ENCODE data around the gene C13orf46.

Gene C13orf46

GRCh38 chr13:113919761-113920559 lies 53.9 kb downstream of the C13orf46 start:
- Histone ChIP-seq H3K27me3 (ENCODE audit: insufficient read depth, poor library complexity, severe bottlenecking) (peaks cover 3% of the 10 kb centered on the region), H3K27ac (replicated peaks) (no peak overlapping the region), H3K4me3 (replicated peaks; ENCODE audit: insufficient read depth, low read length) (no peak overlapping the region)
- DNase-seq (ENCODE audit: low read depth in 1 of 2, low spot score in 1 of 2), result no peak
- TF ChIP-seq, protein P1, sequence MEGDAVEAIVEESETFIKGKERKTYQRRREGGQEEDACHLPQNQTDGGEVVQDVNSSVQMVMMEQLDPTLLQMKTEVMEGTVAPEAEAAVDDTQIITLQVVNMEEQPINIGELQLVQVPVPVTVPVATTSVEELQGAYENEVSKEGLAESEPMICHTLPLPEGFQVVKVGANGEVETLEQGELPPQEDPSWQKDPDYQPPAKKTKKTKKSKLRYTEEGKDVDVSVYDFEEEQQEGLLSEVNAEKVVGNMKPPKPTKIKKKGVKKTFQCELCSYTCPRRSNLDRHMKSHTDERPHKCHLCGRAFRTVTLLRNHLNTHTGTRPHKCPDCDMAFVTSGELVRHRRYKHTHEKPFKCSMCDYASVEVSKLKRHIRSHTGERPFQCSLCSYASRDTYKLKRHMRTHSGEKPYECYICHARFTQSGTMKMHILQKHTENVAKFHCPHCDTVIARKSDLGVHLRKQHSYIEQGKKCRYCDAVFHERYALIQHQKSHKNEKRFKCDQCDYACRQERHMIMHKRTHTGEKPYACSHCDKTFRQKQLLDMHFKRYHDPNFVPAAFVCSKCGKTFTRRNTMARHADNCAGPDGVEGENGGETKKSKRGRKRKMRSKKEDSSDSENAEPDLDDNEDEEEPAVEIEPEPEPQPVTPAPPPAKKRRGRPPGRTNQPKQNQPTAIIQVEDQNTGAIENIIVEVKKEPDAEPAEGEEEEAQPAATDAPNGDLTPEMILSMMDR (IDR thresholded peaks at IDR 0.05; ENCODE audit: insufficient read depth, low read length), result no peak
- TF ChIP-seq POLR2AphosphoS5 (IDR thresholded peaks at IDR 0.05; ENCODE audit: low read depth) (no peak), SPI1 (IDR thresholded peaks at IDR 0.05; ENCODE audit: borderline replicate concordance, low read depth) (no peak), GABPA (IDR thresholded peaks at IDR 0.05; ENCODE audit: low read depth) (no peak), REST (IDR thresholded peaks at IDR 0.05; ENCODE audit: insufficient replicate concordance, low read depth) (no peak)

DNA sequence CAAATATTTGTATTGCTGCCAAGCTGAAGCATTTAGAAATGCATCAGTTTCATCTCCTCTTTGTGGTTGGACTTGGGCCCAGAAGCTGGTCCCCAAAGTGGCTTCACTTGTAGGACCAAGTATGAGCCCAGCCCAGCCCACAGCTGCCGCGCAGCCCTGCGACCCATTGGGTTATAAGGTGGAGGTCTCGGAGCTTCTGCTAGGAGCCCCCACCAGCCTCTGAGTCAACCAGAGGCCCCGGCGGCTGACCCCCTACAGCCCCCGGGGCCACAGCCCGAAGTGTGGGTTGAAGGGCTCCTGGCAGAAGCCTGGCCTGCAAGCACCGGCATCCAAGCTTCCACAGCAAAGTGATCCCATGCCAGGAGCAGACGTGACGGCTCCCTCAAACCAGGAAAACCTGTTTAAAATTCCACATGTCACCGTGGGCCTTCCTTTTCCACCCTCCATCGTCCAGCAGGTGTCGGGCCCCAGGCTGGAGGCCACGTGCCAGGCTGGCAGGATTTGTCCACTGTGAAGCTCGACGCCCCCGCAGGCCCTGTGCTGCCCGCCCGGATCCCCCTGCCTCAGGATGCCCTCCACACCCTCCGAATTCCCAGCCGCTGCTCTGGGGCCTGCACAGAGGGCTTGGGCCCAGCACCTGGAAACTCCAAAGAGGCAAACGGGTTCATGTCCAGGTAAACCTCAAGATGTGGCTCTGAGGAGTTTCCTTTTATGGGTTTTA lies 54.7 kb downstream of the C13orf46 start:
- Histone ChIP-seq H3K27ac (replicated peaks) (no peak overlapping the region), H3K27me3 (ENCODE audit: insufficient read depth, poor library complexity, severe bottlenecking) (peaks cover 3% of the 10 kb centered on the region), H3K4me3 (replicated peaks; ENCODE audit: insufficient read depth, low read length) (no peak overlapping the region)
- no peak for TF ChIP-seq POLR2AphosphoS5 (IDR thresholded peaks at IDR 0.05; ENCODE audit: low read depth)
- TF ChIP-seq SPI1 (IDR thresholded peaks at IDR 0.05; ENCODE audit: borderline replicate concordance, low read depth), result no peak
- TF ChIP-seq GABPA (IDR thresholded peaks at IDR 0.05; ENCODE audit: low read depth), result no peak
- TF ChIP-seq REST (IDR thresholded peaks at IDR 0.05; ENCODE audit: insufficient replicate concordance, low read depth), result no peak
- TF ChIP-seq, protein P1 (IDR thresholded peaks at IDR 0.05; ENCODE audit: insufficient read depth, low read length), result no peak
- no peak for DNase-seq (ENCODE audit: low read depth in 1 of 2, low spot score in 1 of 2)

DNA sequence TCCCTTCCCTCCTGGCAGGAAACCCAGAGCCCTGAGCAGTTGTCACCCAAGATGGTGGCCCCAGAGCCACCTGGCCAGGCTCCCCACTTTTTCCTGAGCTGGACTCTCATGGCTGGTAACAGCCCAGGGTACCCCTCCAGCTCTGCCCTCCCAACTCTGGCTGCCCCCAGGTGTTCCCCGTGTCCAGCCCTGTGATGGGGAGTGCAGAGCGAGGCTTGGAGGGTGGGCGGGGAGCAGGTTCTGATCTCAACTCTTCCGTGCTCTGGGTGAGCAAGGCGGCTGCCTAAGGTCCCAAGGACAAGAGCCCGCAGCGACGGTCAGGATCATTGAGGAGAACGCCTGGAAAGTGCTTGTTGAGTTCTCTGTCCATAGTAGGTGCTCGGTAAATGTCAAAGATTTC lies 55.3 kb downstream of the C13orf46 start:
- no peak overlapping the region for H3K4me3 ChIP-seq (replicated peaks; ENCODE audit: insufficient read depth, low read length)
- H3K27me3 ChIP-seq (ENCODE audit: insufficient read depth, poor library complexity, severe bottlenecking), result no peaks in the 10 kb centered on the region
- TF ChIP-seq SPI1 (IDR thresholded peaks at IDR 0.05; ENCODE audit: borderline replicate concordance, low read depth), result no peak
- TF ChIP-seq, protein P1 (IDR thresholded peaks at IDR 0.05; ENCODE audit: insufficient read depth, low read length), result no peak
- no peak for TF ChIP-seq REST (IDR thresholded peaks at IDR 0.05; ENCODE audit: insufficient replicate concordance, low read depth)
- TF ChIP-seq POLR2AphosphoS5 (IDR thresholded peaks at IDR 0.05; ENCODE audit: low read depth), result no peak
- no peak for TF ChIP-seq GABPA (IDR thresholded peaks at IDR 0.05; ENCODE audit: low read depth)
- no peak overlapping the region for H3K27ac ChIP-seq (replicated peaks)
- no peak for DNase-seq (ENCODE audit: low read depth in 1 of 2, low spot score in 1 of 2)

All from HL-60 (cell line).